ENCODE results near the gene CTDSPL.

Gene CTDSPL

GRCh38 chr3:38005076-38006020 lies 143.7 kb downstream of the CTDSPL start:
- DNase-seq, result no peak

DNA sequence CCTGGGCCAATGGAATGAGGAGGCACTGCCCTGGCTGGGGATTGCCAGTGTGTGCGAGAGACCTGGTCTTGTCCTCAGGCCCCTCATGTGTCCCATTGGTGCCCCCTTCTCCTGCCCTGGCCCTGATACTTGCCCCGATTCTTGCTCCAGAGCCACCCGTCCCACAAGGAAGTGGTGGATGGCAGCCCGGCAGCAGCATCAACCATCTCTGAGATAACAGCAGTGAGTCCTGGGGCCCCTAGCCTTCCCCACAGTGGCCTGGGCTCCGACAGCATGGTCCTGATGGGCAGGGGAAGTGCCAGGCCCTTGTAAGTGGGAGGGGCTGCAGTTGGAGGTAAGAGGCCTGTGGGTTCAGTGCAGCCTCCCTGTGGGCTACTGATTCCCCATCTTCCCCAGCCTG lies 144.4 kb downstream of the CTDSPL start:
- no peak for DNase-seq

DNA sequence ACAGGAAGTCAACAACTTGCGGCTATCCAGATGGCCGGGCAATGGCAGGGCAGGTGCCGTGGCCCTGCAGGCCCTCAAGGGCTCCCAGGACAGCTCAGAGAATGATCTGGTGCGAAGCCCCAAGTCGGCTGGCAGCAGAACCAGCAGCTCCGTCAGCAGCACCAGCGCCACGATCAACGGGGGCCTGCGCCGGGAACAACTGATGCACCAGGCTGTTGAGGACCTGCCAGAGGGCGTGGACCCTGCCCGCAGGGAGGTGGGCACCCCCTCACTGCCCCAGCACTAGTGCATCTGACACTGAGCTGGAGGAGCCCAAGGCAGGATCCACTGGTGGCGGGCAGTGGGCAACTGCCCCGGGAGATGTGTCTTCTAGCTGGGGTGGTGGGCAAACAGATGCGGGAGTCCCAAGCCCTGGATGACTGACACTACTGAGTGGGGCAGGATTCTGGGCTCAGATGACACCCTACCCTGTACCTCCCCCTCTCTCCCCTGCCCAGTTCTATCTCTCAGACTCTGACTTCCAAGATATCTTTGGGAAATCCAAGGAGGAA lies 144.8 kb downstream of the CTDSPL start:
- DNase-seq, result no peak

- no peak for DNase-seq
Observed at GRCh38 chr3:38007754-38008090, 146.0 kb downstream of the CTDSPL start.

DNA sequence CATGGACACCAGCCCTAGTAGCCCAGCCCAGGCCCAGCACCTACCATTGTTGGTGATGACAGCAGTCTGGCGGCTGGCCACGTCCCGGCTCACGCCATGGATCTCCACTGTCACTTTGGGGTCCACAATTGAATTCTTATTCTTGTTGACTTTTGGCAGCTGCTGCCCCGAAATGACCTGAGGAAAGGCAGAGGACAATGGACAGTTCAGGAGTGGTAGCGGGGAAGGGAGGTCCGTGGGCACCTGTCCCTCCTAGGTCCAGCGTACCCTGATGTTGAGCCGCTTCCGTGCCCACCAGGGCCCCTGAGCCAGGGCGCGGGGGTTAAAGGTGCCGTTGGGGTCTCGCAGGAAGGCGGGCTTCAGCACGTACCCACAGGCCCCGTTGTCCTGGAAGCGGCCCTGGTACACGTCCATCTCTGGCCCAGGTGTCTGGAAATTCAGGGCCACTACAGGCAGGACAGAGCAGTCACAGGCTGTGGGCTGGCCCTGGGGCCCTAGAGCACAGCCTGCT lies 146.6 kb downstream of the CTDSPL start:
- no peak for DNase-seq

DNA sequence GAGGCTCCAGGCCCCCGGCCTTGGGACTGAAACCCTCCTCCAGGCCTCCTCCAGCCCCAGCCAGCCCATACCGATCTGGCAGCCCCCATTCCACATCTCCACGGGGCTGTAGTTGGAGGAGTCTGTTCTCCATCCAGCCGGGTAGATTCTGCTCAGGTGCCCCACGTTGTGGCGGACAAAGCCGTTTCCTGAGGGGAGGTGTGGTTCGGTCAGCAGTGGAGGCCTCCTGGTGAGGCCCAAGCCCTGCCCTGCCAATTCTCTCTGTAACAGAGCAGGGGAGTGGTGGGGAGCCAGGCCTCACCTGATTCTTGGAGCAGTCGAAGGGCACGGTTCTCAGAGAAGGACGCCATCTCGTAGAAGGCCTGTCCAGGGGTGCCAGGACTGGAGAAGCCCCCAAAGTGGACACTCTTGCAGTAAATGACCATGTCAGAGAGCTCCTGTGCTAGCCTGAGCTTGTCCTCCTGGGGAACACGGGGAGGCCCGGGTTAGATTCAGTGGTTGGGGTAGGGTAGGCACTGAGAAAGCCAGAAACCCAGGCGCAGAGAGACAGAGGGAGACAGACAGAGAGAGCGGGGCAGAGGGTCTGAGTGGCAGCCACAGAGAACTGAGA lies 147.4 kb downstream of the CTDSPL start:
- no peak for DNase-seq

- no peak for DNase-seq
Observed at GRCh38 chr3:38009807-38010591, 148.3 kb downstream of the CTDSPL start.

DNA sequence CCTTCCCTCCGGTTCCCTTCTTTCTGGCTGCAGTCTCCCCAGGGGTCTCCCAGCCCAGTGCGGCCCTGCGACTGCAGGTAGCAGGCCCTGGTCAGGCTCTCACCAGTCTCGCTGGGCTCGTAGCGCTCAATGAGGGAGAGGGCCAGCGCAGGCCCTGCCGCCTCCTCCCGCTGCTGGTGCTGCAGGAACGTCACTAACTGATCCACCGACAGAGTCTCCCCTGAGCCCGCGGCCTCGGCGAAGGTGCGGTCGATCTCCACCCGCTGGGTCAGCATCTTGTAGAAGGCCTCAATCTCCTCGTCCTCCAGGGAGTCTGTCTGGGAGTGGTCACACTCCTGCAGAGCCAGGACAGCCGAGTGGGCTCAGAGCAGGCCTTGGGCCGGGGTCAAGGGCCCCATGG lies 149.4 kb downstream of the CTDSPL start:
- no peak for DNase-seq

- DNase-seq, result no peak
Observed at GRCh38 chr3:38015485-38015884, 153.8 kb downstream of the CTDSPL start.

GRCh38 chr3:38015984-38016383 lies 154.3 kb downstream of the CTDSPL start:
- DNase-seq, result no peak

DNA sequence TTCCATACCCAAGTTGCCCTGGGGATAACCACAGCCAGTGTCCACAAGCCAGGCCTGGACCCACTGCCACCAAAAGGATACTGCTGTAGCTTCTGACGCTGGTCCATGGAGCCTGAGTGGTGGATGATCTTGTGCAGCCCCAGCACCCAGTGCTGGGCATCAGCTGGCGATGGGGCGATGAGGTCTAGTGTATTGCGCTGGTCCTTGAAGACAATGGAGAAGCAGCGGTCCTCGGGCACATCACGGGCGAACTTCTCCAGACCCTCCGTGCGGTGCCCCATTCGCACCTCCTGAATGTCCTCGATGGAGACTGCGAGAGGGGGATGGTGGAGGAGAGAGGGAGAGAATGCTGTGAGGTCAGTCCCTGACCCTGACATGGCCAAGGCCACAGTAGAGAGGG lies 154.7 kb downstream of the CTDSPL start:
- DNase-seq, result no peak

GRCh38 chr3:38016847-38017444 lies 155.3 kb downstream of the CTDSPL start:
- DNase-seq, result no peak

DNA sequence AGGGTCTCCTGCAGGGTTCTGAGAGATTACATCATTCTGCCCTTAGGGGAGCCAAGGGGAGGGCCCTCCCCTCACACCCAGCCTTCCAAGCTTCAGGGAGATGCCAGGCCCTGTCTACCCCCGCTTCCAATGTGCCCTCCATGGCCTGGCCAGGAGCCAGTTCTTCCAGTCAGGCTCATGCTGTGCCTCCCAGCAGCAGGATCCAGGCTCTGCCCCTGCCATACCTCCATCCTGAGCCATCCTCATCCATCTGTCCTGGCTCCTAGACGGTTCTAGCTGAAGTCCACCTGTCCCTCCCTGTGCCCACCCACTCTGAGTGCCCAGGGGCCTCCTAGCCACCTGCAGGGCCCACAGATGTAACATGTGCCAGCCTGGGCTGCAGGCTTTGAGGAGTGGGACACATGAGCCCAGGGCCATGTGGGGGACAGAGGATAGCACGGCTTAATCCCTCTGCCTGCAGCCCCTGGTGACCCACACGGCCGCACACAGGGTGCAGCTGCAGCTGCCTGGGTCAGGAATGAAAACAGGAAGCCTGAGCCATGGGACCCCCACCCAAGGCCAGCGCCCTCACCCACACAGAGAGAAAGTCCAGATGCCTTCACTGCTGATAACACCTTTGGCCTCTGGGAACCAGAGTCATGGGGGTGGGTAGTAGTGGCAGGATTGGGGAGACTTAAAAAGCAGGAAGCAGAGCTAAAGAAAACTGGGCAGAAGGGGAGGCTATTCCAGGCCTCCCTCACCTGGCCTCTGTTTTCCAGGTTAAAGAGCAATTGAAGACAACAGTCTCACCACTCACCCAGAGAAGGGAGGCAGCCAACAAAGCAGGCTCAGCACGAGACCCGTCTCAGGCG lies 156.0 kb downstream of the CTDSPL start:
- DNase-seq, result no peak

- no peak for DNase-seq
Observed at GRCh38 chr3:38018296-38019266, 156.9 kb downstream of the CTDSPL start.

- no peak for DNase-seq
Observed at GRCh38 chr3:38019658-38020341, 158.1 kb downstream of the CTDSPL start.

- DNase-seq, result no peak
Observed at GRCh38 chr3:38020342-38020726, 158.7 kb downstream of the CTDSPL start.

GRCh38 chr3:38021196-38021595 lies 159.5 kb downstream of the CTDSPL start:
- no peak for DNase-seq

- no peak for DNase-seq
Observed at GRCh38 chr3:38022301-38022700, 160.6 kb downstream of the CTDSPL start.

- DNase-seq, result no peak
Observed at GRCh38 chr3:38022896-38023709, 161.4 kb downstream of the CTDSPL start.
